C4-2B (cell line): ENCODE measurements around the gene CYFIP1.

Experiments
- CTCF ChIP-seq: fragments of 450-650 bp; conservative IDR thresholded peaks from 2 replicates; pipeline ENCODE4 v1.5.1; 2017; ENCODE audit warnings: mild to moderate bottlenecking
- ZFX ChIP-seq: fragments of 450-650 bp; IDR thresholded peaks from 2 replicates; pipeline ENCODE4 v1.6.1; 2017

- TF ChIP-seq CTCF = no peak
- no peak for TF ChIP-seq ZFX
Observed at GRCh38 chr15:22950256-22950990, 29.7 kb downstream of the CYFIP1 start.
